PC-3 (cell line): Measurements from ENCODE around the gene KCNQ1OT1. TPM values are rescaled to one million over a fixed set of nuclear protein-coding genes. Genes with fewer than 3 reads are reported as not detected.

ENCODE experiments used
- ATAC-seq: fragments of 200-7000 bp; cut with Tn5 transposase; 2 replicates; pipeline ENCODE4 v1.9.1; 2020; ENCODE audit warnings: mild to moderate bottlenecking, moderate library complexity
- BruUV-seq: library from RNA; stranded (reverse); fragments of 400-500 nt; replicated peaks from 2 replicates; lab custom pipeline; 2021; lab: Mats Ljungman, UMichigan
- CTCF ChIA-PET: fragments of 300-600 bp; sonication (Branson Sonifier 250); formaldehyde crosslinking; loops from one replicate; lab custom pipeline; 2022; ENCODE audit warnings: antibody characterized with exemption; lab: Charles Lee
- POLR2A ChIA-PET: fragments of 300-600 bp; sonication (Branson Sonifier 250); formaldehyde crosslinking; loops from one replicate; lab custom pipeline; 2022; ENCODE audit warnings: antibody characterized with exemption; ENCODE audit not compliant: unreplicated experiment; lab: Charles Lee
- DNase-seq: peaks from one replicate; pipeline ENCODE4 v3.0.0-alpha.2; 2015
- H2AFZ ChIP-seq: fragments of 300-600 bp; sonication (generic); 2 replicates; pipeline ENCODE4 v1.6.0; 2016; ENCODE audit warnings: antibody characterized with exemption, low read length
- H3F3A ChIP-seq: fragments of 300-600 bp; sonication (generic); one replicate; pipeline ENCODE4 v1.6.0; 2017; ENCODE audit warnings: antibody characterized with exemption, low read length, control low read depth, mild to moderate bottlenecking; ENCODE audit not compliant: unreplicated experiment
- H3K27ac ChIP-seq: fragments of 300-600 bp; sonication (generic); 2 replicates; pipeline ENCODE4 v1.5.1; 2016; ENCODE audit warnings: mild to moderate bottlenecking, low read length
- H3K27me3 ChIP-seq: fragments of 300-600 bp; sonication (generic); 2 replicates; pipeline ENCODE4 v1.6.1; 2016; ENCODE audit warnings: low read length, mixed read lengths
- H3K36me3 ChIP-seq: fragments of 300-600 bp; sonication (generic); 2 replicates; pipeline ENCODE4 v1.6.1; 2016; ENCODE audit warnings: low read depth, mixed run types, low read length, mixed read lengths
- H3K4me1 ChIP-seq: fragments of 300-600 bp; sonication (generic); 2 replicates; pipeline ENCODE4 v1.5.1; 2016; ENCODE audit warnings: low read length; ENCODE audit not compliant: insufficient read depth
- H3K4me2 ChIP-seq: fragments of 300-600 bp; sonication (generic); 2 replicates; pipeline ENCODE4 v1.6.0; 2016; ENCODE audit warnings: low read length
- H3K4me3 ChIP-seq: fragments of 300-600 bp; sonication (generic); 2 replicates; pipeline ENCODE4 v1.5.1; 2016; ENCODE audit warnings: mild to moderate bottlenecking, low read length, mixed read lengths
- H3K79me2 ChIP-seq: fragments of 300-600 bp; sonication (generic); 2 replicates; pipeline ENCODE4 v1.6.1; 2017; ENCODE audit warnings: low read length, mixed read lengths
- H3K9ac ChIP-seq: fragments of 300-600 bp; sonication (generic); 2 replicates; pipeline ENCODE4 v1.6.0; 2016; ENCODE audit warnings: mild to moderate bottlenecking, low read length
- H3K9me2 ChIP-seq: fragments of 300-600 bp; sonication (generic); replicated peaks from 2 replicates; pipeline ENCODE4 v1.6.1; 2016; ENCODE audit warnings: mixed run types, low read length, mixed read lengths
- H3K9me3 ChIP-seq: fragments of 300-600 bp; sonication (generic); 2 replicates; pipeline ENCODE4 v1.6.1; 2016; ENCODE audit warnings: low read length, mixed read lengths
- H4K20me1 ChIP-seq: fragments of 300-600 bp; sonication (generic); 2 replicates; pipeline ENCODE4 v1.6.1; 2016; ENCODE audit warnings: low read length, mixed read lengths
- CTCF ChIP-seq: fragments of 300-600 bp; sonication (generic); conservative IDR thresholded peaks from 2 replicates; pipeline ENCODE4 v1.5.1; 2017; ENCODE audit warnings: antibody characterized with exemption, low read depth, mild to moderate bottlenecking, low read length
- EZH2 ChIP-seq: fragments of 300-600 bp; sonication (generic); IDR thresholded peaks from one replicate; pipeline ENCODE4 v1.6.1; 2017; ENCODE audit warnings: antibody characterized with exemption, mild to moderate bottlenecking, low read length; ENCODE audit not compliant: unreplicated experiment
- EZH2phosphoT487 ChIP-seq: fragments of 300-600 bp; sonication (generic); IDR thresholded peaks from 2 replicates; pipeline ENCODE4 v1.6.1; 2018; ENCODE audit warnings: mild to moderate bottlenecking, antibody characterized with exemption, low read length, borderline replicate concordance
- intact Hi-C: fragments of 100-400 bp; cut with micrococcal nuclease; formaldehyde crosslinking; loops from 2 replicates; pipeline ENCODE4 v1.9.0; 2023
- total RNA-seq: library from RNA; depleted of rRNA; stranded (reverse); fragments of >200 nt; gene quantifications from 2 replicates; pipeline ENCODE4 v1.2.3, GENCODE V29; 2014

Gene KCNQ1OT1
- total RNA-seq, 1 experiment from 2014 or later, result 1.5 TPM

DNA sequence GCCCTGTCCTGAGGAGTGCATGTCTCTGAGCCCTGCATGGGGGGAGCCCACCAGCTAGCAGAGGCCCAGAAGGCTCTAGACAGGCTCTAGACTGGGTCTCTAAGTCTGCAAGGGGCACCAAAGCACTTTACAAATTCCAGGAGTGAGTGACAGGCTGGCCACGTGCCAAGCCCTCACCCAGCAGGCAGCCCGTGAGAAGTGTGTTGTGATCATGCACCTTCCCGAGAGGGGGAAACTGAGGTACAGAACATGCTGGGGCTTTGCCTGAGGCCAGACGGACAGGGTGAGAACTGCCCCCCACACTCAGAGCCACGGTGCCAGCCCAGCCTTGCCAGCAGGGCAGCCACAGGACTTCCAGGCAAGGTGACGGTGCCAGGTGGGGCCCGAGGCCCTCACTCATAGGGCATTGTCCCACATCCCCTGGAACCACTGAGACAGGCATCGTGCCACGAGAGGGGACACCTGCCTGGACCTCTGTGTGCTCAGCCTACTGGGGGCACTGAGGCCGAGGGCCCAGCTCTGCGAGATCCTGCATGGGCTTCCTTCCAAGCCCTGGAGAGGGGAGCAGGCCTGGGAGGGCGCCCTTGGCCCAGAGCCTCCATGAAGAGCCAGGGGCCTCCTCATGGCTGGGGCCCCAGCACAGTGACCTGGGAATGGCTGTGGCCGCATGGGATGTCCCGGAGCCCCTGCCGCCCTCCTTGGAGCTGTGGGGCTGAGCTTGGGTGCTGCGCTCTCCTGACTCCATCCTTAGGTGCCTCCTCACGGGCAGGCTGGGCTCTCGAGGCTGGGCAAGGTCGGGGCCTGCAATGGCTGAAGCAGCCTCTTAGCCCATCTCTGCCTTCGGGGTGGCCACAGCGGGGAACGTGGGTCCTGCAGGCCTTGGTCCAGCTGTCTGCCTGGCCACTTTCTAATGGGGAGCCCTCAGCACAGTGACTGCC lies 121.5 kb downstream of the KCNQ1OT1 start:
- no peak overlapping the region for H3K4me2 ChIP-seq
- BruUV-seq, result no TSS peak
- H3K4me3 ChIP-seq, result no peak overlapping the region
- H3K27ac ChIP-seq, result no peak overlapping the region
- intact Hi-C loops, result no loop called here
- H3K36me3 ChIP-seq, result no peaks in the 10 kb centered on the region
- no peak overlapping the region for H3K9ac ChIP-seq
- TF ChIP-seq EZH2 (no peak), CTCF (no peak), EZH2phosphoT487 (no peak)
- ATAC-seq, result no peak
- ChIA-PET POLR2A (no interaction called here), CTCF (no interaction called here)
- no peaks in the 10 kb centered on the region for H3K9me2 ChIP-seq
- no peaks in the 10 kb centered on the region for H3K27me3 ChIP-seq
- no peak for DNase-seq
- no peaks in the 10 kb centered on the region for H3K79me2 ChIP-seq
- H3K4me1 ChIP-seq, result no peaks in the 10 kb centered on the region
- no peaks in the 10 kb centered on the region for H3F3A ChIP-seq
- H3K9me3 ChIP-seq, result no peaks in the 10 kb centered on the region
- H4K20me1 ChIP-seq, result no peaks in the 10 kb centered on the region
- H2AFZ ChIP-seq, result no peak overlapping the region

- CTCF ChIA-PET, result no interaction called here
- TF ChIP-seq EZH2phosphoT487, result no peak
- TF ChIP-seq CTCF, result no peak
- TF ChIP-seq EZH2, result no peak
- H3F3A ChIP-seq, result no peaks in the 10 kb centered on the region
- DNase-seq (no peak), ATAC-seq (no peak)
- H3K27ac ChIP-seq, result no peak overlapping the region
- H3K9me3 ChIP-seq, result no peaks in the 10 kb centered on the region
- H3K36me3 ChIP-seq, result no peaks in the 10 kb centered on the region
- intact Hi-C loops, result no loop called here
- no peaks in the 10 kb centered on the region for H3K9me2 ChIP-seq
- no peak overlapping the region for H3K9ac ChIP-seq
- POLR2A ChIA-PET, result no interaction called here
- no TSS peak for BruUV-seq
- H3K79me2 ChIP-seq, result no peaks in the 10 kb centered on the region
- no peak overlapping the region for H3K4me3 ChIP-seq
- H4K20me1 ChIP-seq, result no peaks in the 10 kb centered on the region
- no peak overlapping the region for H3K4me2 ChIP-seq
- no peaks in the 10 kb centered on the region for H3K4me1 ChIP-seq
- no peak overlapping the region for H2AFZ ChIP-seq
- H3K27me3 ChIP-seq, result no peaks in the 10 kb centered on the region
Measured at GRCh38 chr11:2577031-2577990, 122.5 kb downstream of the KCNQ1OT1 start.
